ENCODE data around the gene HELB.

The HELB gene

GRCh38 chr12:66321435-66321834, 19.1 kb downstream of the HELB start:
- Mint-ChIP-seq H3K9me3 (no peaks in the 10 kb centered on the region), H3K4me1 (peaks cover 14% of the 10 kb centered on the region), H3K27me3 (ENCODE audit: low read depth, poor library complexity) (no peaks in the 10 kb centered on the region), H3K36me3 (ENCODE audit: low read depth) (peaks cover 56% of the 10 kb centered on the region), H3K27ac (no peak overlapping the region), H3K4me3 (no peak overlapping the region)
- no peak for DNase-seq
- no peak for TF ChIP-seq CTCF (IDR thresholded peaks at IDR 0.05)

GRCh38 chr12:66323017-66323416, 20.7 kb downstream of the HELB start:
- DNase-seq: no peak
- Mint-ChIP-seq H3K36me3 (ENCODE audit: low read depth) (peaks cover 55% of the 10 kb centered on the region), H3K4me3 (no peak overlapping the region), H3K9me3 (no peaks in the 10 kb centered on the region), H3K4me1 (peaks cover 14% of the 10 kb centered on the region), H3K27me3 (ENCODE audit: low read depth, poor library complexity) (no peaks in the 10 kb centered on the region), H3K27ac (no peak overlapping the region)
- TF ChIP-seq CTCF (IDR thresholded peaks at IDR 0.05): no peak

GRCh38 chr12:66329941-66330340, 27.6 kb downstream of the HELB start:
- Mint-ChIP-seq H3K27me3 (ENCODE audit: low read depth, poor library complexity) (peaks cover 3% of the 10 kb centered on the region), H3K4me3 (no peak overlapping the region), H3K9me3 (no peaks in the 10 kb centered on the region), H3K4me1 (no peaks in the 10 kb centered on the region), H3K36me3 (ENCODE audit: low read depth) (peaks cover 44% of the 10 kb centered on the region), H3K27ac (no peak overlapping the region)
- DNase-seq: no peak
- no peak for TF ChIP-seq CTCF (IDR thresholded peaks at IDR 0.05)

- H3K27me3 Mint-ChIP-seq (ENCODE audit: low read depth, poor library complexity): peaks cover 3% of the 10 kb centered on the region
- H3K4me1 Mint-ChIP-seq: no peaks in the 10 kb centered on the region
- TF ChIP-seq CTCF (IDR thresholded peaks at IDR 0.05): no peak
- H3K9me3 Mint-ChIP-seq: no peaks in the 10 kb centered on the region
- H3K27ac Mint-ChIP-seq: no peak overlapping the region
- H3K4me3 Mint-ChIP-seq: no peak overlapping the region
- no peak for DNase-seq
- H3K36me3 Mint-ChIP-seq (ENCODE audit: low read depth): peaks cover 33% of the 10 kb centered on the region
Measured at GRCh38 chr12:66331016-66331415, 28.7 kb downstream of the HELB start.

GRCh38 chr12:66331814-66332213, 29.5 kb downstream of the HELB start:
- H3K27me3 Mint-ChIP-seq (ENCODE audit: low read depth, poor library complexity): peaks cover 3% of the 10 kb centered on the region
- no peak overlapping the region for H3K4me3 Mint-ChIP-seq
- H3K4me1 Mint-ChIP-seq: no peaks in the 10 kb centered on the region
- H3K27ac Mint-ChIP-seq: no peak overlapping the region
- no peak for DNase-seq
- H3K9me3 Mint-ChIP-seq: no peaks in the 10 kb centered on the region
- TF ChIP-seq CTCF (IDR thresholded peaks at IDR 0.05): no peak
- H3K36me3 Mint-ChIP-seq (ENCODE audit: low read depth): peaks cover 31% of the 10 kb centered on the region

- Mint-ChIP-seq H3K4me3 (no peak overlapping the region), H3K27ac (no peak overlapping the region), H3K36me3 (ENCODE audit: low read depth) (peaks cover 51% of the 10 kb centered on the region), H3K4me1 (no peaks in the 10 kb centered on the region), H3K9me3 (peaks cover 13% of the 10 kb centered on the region), H3K27me3 (ENCODE audit: low read depth, poor library complexity) (no peaks in the 10 kb centered on the region)
- TF ChIP-seq CTCF (IDR thresholded peaks at IDR 0.05): no peak
- DNase-seq: no peak
Measured at GRCh38 chr12:66335746-66336145, 33.5 kb downstream of the HELB start.

All from nephron progenitor cell (in vitro differentiated cells).